A673 (cell line): Measurements from ENCODE around the gene ENTHD1.

Experiments
- EZH2 ChIP-seq: fragments of 200-600 bp; sonication (generic); IDR thresholded peaks from 2 replicates; pipeline ENCODE4 v1.6.1; 2017; ENCODE audit warnings: borderline replicate concordance, low read depth, mild to moderate bottlenecking, mixed read lengths, antibody characterized with exemption, low read length; ENCODE audit not compliant: poor library complexity, severe bottlenecking
- TF ChIP-seq, protein P1 (sequence below): fragments of 300-800, 200-600 bp; sonication (generic); conservative IDR thresholded peaks from 2 replicates; pipeline ENCODE4 v1.5.1; 2017; ENCODE audit warnings: low read depth, mild to moderate bottlenecking, antibody characterized with exemption, low read length, moderate library complexity, mixed read lengths

DNA sequence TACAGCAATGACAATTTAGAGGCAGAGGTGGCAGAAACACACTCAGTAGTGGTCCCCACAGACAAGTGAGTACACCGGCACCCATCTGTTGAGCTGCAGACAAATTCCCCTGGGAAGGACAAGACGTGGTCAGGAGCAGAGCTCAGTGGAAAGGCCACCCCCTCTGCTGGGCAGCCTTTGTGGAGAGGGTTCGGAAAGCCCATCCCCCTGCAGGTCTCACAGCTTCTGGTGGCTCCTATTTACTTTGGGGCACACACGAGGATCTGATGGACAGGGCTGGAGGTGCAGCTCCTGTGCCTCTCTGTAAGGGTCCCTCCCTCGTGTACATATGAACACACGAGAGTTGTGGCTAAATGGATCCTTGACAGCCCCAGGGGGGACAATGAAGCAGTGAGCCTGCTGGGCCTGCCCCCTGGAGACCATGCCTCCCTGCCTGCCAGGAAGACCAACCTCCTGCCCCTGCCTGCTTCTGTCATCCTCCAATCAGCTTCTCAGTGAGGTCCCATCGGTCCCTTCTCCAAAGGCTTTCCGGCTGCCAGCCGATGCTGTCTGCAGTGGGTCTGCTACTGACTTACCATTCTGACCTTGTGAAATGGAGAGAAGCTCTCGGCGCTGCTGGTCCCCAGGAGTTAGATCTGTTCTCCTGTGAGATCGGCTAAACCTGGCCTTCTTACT is 161.5 kb downstream of the ENTHD1 start:
- TF ChIP-seq, protein P1, sequence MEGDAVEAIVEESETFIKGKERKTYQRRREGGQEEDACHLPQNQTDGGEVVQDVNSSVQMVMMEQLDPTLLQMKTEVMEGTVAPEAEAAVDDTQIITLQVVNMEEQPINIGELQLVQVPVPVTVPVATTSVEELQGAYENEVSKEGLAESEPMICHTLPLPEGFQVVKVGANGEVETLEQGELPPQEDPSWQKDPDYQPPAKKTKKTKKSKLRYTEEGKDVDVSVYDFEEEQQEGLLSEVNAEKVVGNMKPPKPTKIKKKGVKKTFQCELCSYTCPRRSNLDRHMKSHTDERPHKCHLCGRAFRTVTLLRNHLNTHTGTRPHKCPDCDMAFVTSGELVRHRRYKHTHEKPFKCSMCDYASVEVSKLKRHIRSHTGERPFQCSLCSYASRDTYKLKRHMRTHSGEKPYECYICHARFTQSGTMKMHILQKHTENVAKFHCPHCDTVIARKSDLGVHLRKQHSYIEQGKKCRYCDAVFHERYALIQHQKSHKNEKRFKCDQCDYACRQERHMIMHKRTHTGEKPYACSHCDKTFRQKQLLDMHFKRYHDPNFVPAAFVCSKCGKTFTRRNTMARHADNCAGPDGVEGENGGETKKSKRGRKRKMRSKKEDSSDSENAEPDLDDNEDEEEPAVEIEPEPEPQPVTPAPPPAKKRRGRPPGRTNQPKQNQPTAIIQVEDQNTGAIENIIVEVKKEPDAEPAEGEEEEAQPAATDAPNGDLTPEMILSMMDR, result no peak
- no peak for TF ChIP-seq EZH2
